ENCODE measurements around the gene HAUS7.
A peak's percentile ranks its signal among the peaks of the same experiment; 100 is the strongest.

HAUS7 gene
- long read RNA-seq, transcript HAUS7-202 (10 exons, 1,363 nt), result major isoform, 95 of 95 reads
- long read RNA-seq, partial matches to known transcripts, result 0 of 95 reads
- long read RNA-seq, other reads (novel, unspliced or antisense), result 0 of 95 reads

- TF ChIP-seq, protein P1, sequence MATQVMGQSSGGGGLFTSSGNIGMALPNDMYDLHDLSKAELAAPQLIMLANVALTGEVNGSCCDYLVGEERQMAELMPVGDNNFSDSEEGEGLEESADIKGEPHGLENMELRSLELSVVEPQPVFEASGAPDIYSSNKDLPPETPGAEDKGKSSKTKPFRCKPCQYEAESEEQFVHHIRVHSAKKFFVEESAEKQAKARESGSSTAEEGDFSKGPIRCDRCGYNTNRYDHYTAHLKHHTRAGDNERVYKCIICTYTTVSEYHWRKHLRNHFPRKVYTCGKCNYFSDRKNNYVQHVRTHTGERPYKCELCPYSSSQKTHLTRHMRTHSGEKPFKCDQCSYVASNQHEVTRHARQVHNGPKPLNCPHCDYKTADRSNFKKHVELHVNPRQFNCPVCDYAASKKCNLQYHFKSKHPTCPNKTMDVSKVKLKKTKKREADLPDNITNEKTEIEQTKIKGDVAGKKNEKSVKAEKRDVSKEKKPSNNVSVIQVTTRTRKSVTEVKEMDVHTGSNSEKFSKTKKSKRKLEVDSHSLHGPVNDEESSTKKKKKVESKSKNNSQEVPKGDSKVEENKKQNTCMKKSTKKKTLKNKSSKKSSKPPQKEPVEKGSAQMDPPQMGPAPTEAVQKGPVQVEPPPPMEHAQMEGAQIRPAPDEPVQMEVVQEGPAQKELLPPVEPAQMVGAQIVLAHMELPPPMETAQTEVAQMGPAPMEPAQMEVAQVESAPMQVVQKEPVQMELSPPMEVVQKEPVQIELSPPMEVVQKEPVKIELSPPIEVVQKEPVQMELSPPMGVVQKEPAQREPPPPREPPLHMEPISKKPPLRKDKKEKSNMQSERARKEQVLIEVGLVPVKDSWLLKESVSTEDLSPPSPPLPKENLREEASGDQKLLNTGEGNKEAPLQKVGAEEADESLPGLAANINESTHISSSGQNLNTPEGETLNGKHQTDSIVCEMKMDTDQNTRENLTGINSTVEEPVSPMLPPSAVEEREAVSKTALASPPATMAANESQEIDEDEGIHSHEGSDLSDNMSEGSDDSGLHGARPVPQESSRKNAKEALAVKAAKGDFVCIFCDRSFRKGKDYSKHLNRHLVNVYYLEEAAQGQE (IDR thresholded peaks at IDR 0.05; ENCODE audit: insufficient replicate concordance, low read depth), result no peak
- TF ChIP-seq, protein P2, sequence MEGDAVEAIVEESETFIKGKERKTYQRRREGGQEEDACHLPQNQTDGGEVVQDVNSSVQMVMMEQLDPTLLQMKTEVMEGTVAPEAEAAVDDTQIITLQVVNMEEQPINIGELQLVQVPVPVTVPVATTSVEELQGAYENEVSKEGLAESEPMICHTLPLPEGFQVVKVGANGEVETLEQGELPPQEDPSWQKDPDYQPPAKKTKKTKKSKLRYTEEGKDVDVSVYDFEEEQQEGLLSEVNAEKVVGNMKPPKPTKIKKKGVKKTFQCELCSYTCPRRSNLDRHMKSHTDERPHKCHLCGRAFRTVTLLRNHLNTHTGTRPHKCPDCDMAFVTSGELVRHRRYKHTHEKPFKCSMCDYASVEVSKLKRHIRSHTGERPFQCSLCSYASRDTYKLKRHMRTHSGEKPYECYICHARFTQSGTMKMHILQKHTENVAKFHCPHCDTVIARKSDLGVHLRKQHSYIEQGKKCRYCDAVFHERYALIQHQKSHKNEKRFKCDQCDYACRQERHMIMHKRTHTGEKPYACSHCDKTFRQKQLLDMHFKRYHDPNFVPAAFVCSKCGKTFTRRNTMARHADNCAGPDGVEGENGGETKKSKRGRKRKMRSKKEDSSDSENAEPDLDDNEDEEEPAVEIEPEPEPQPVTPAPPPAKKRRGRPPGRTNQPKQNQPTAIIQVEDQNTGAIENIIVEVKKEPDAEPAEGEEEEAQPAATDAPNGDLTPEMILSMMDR (IDR thresholded peaks at IDR 0.05; ENCODE audit: insufficient read depth, low read length), result no peak
- TF ChIP-seq SPI1 (IDR thresholded peaks at IDR 0.05; ENCODE audit: borderline replicate concordance, low read depth), result no peak
- no peak for TF ChIP-seq POLR2AphosphoS5 (IDR thresholded peaks at IDR 0.05; ENCODE audit: low read depth)
- no peak for TF ChIP-seq GABPA (IDR thresholded peaks at IDR 0.05; ENCODE audit: low read depth)
- Histone ChIP-seq H3K4me3 (replicated peaks; ENCODE audit: insufficient read depth, low read length) (peak within 1 kb of the TSS; percentile 85), H3K27ac (replicated peaks) (peak within 1 kb of the TSS; percentile 82), H3K27me3 (ENCODE audit: insufficient read depth, poor library complexity, severe bottlenecking) (no peaks in the 10 kb centered on the region)
- DNase-seq (ENCODE audit: low read depth in 1 of 2, low spot score in 1 of 2), result peak; percentile 73 to 83
Observed at GRCh38 chrX:153470411-153471363, at the start of gene HAUS7. HAUS7 (minus strand) TSS chrX:153470576; CDS start chrX:153470557, 19 bp downstream.

- Histone ChIP-seq H3K27ac (replicated peaks) (no peak overlapping the region), H3K27me3 (ENCODE audit: insufficient read depth, poor library complexity, severe bottlenecking) (peaks cover 6% of the 10 kb centered on the region), H3K4me3 (replicated peaks; ENCODE audit: insufficient read depth, low read length) (no peak overlapping the region)
- DNase-seq (ENCODE audit: low read depth in 1 of 2, low spot score in 1 of 2), result no peak
- TF ChIP-seq, protein P1 (IDR thresholded peaks at IDR 0.05; ENCODE audit: insufficient replicate concordance, low read depth), result no peak
- TF ChIP-seq, protein P2 (IDR thresholded peaks at IDR 0.05; ENCODE audit: insufficient read depth, low read length), result no peak
Observed at GRCh38 chrX:153519569-153520286, 49.4 kb upstream of the HAUS7 start.

- peaks cover 6% of the 10 kb centered on the region for H3K27me3 ChIP-seq (ENCODE audit: insufficient read depth, poor library complexity, severe bottlenecking)
- TF ChIP-seq GABPA (IDR thresholded peaks at IDR 0.05; ENCODE audit: low read depth) (no peak), POLR2AphosphoS5 (IDR thresholded peaks at IDR 0.05; ENCODE audit: low read depth) (no peak), SPI1 (IDR thresholded peaks at IDR 0.05; ENCODE audit: borderline replicate concordance, low read depth) (no peak)
- TF ChIP-seq, protein P2 (IDR thresholded peaks at IDR 0.05; ENCODE audit: insufficient read depth, low read length), result no peak
- TF ChIP-seq, protein P1 (IDR thresholded peaks at IDR 0.05; ENCODE audit: insufficient replicate concordance, low read depth), result no peak
- no peak for DNase-seq (ENCODE audit: low read depth in 1 of 2, low spot score in 1 of 2)
- H3K4me3 ChIP-seq (replicated peaks; ENCODE audit: insufficient read depth, low read length), result no peak overlapping the region
- H3K27ac ChIP-seq (replicated peaks), result no peak overlapping the region
Observed at GRCh38 chrX:153517946-153518834, 47.8 kb upstream of the HAUS7 start.

Measured in HL-60 (cell line).